KMS-11 (cell line): Measurements from ENCODE around the gene PEX10.

Experiments
- H2AFZ ChIP-seq: fragments of 200-600 bp; sonication (generic); 2 replicates; pipeline ENCODE4 v1.6.1; 2016; ENCODE audit warnings: antibody characterized with exemption, mixed run types, low read depth
- H3K27ac ChIP-seq: fragments of 200-600 bp; sonication (generic); 2 replicates; pipeline ENCODE4 v1.6.1; 2016; ENCODE audit warnings: mild to moderate bottlenecking, mixed run types
- H3K27me3 ChIP-seq: fragments of 200-600 bp; sonication (generic); 2 replicates; pipeline ENCODE4 v1.6.1; 2017; ENCODE audit warnings: mild to moderate bottlenecking, low read depth, mixed run types, moderate library complexity; ENCODE audit not compliant: insufficient read depth
- H3K36me3 ChIP-seq: fragments of 200-600 bp; sonication (generic); 2 replicates; pipeline ENCODE4 v1.6.1; 2017; ENCODE audit warnings: mild to moderate bottlenecking, mixed run types; ENCODE audit not compliant: insufficient read depth
- H3K4me1 ChIP-seq: fragments of 200-600 bp; sonication (generic); 2 replicates; pipeline ENCODE4 v1.6.1; 2016; ENCODE audit warnings: mild to moderate bottlenecking, low read depth, mixed run types; ENCODE audit not compliant: poor library complexity, severe bottlenecking
- H3K4me2 ChIP-seq: fragments of 200-600 bp; sonication (generic); 2 replicates; pipeline ENCODE4 v1.7.0; 2016; ENCODE audit warnings: mild to moderate bottlenecking, mixed run types
- H3K4me3 ChIP-seq: fragments of 200-600 bp; sonication (generic); IDR thresholded peaks from 2 replicates; pipeline ENCODE4 v1.6.1; 2017; ENCODE audit warnings: low read depth, low read length, mixed read lengths; ENCODE audit not compliant: insufficient read depth
- H3K79me2 ChIP-seq: fragments of 200-600 bp; sonication (generic); 2 replicates; pipeline ENCODE4 v1.6.1; 2016; ENCODE audit warnings: low read depth, mixed run types; ENCODE audit not compliant: insufficient read depth
- H3K9ac ChIP-seq: fragments of 200-600 bp; sonication (generic); 2 replicates; pipeline ENCODE4 v1.6.1; 2016; ENCODE audit warnings: mild to moderate bottlenecking, mixed run types
- H4K20me1 ChIP-seq: fragments of 200-600 bp; sonication (generic); 2 replicates; pipeline ENCODE4 v1.6.1; 2016; ENCODE audit warnings: mild to moderate bottlenecking, mixed run types; ENCODE audit not compliant: insufficient read depth
- TF ChIP-seq, protein P1 (sequence below): fragments of 200-600 bp; sonication (generic); conservative IDR thresholded peaks from 2 replicates; pipeline ENCODE4 v1.6.1; 2017; ENCODE audit warnings: low read depth, mild to moderate bottlenecking, antibody characterized with exemption, low read length, moderate library complexity, mixed read lengths

Gene PEX10

DNA sequence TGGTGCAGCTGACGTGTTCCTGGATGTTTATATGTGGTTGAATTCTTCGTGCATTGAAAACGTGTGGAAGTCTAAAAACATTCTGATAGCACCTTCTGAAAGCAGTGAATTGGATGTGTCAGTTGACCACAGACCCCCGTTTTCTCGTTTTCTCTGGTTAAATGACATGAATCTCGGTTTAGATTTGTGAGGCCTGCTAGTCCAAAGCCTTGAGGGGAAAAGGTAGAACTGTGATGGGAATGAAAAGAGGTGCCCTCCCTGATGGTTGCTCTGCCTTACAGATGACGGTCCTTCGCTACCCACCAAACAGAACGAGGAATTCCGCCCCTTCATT lies 11.8 kb downstream of the PEX10 start:
- Histone ChIP-seq H3K4me3 (no peak overlapping the region), H3K36me3 (peaks cover 11% of the 10 kb centered on the region; the same call in 1 of the 2 replicates), H3K27ac (no peak overlapping the region)

DNA sequence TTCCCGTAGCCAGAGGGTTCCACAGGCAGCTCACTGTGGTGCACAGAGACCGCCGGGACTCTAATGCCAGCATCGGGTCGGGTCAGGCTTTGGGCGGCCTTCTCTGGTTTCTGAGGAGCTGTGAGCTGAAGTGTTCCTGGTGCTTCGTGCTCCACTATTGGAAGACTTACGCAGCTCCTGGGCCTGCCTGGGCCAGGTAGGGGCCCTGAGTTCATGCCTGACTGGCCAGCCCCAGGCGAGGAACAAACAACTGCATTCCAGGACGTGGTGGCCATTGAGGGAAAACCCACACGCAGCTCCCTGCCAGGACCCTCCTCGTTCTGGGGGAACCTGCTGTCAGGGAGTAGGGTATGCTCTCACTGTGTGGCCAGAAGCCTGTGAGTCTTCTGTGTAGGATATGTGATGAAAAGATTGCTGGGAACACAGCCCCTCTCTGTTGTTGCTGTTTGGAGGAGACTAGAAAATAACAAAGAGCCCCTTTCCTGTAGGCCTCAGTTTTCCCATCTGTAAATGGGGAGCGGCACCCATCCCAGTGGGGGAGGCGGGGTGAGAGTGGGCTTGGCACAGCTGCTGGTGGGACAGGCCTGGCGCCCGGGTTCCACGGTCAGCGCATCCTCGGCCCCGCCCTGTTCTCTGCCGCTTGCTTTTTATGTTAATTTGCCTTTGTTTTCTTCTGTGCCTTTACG lies 12.3 kb downstream of the PEX10 start:
- Histone ChIP-seq H2AFZ (no peak overlapping the region), H3K27ac (no peak overlapping the region), H3K4me1 (no peaks in the 10 kb centered on the region), H3K4me3 (no peak overlapping the region), H3K36me3 (peaks cover 11% of the 10 kb centered on the region; the same call in 1 of the 2 replicates), H3K4me2 (no peak overlapping the region), H3K9ac (no peak overlapping the region), H4K20me1 (no peaks in the 10 kb centered on the region), H3K27me3 (no peaks in the 10 kb centered on the region), H3K79me2 (no peaks in the 10 kb centered on the region)
- TF ChIP-seq, protein P1, sequence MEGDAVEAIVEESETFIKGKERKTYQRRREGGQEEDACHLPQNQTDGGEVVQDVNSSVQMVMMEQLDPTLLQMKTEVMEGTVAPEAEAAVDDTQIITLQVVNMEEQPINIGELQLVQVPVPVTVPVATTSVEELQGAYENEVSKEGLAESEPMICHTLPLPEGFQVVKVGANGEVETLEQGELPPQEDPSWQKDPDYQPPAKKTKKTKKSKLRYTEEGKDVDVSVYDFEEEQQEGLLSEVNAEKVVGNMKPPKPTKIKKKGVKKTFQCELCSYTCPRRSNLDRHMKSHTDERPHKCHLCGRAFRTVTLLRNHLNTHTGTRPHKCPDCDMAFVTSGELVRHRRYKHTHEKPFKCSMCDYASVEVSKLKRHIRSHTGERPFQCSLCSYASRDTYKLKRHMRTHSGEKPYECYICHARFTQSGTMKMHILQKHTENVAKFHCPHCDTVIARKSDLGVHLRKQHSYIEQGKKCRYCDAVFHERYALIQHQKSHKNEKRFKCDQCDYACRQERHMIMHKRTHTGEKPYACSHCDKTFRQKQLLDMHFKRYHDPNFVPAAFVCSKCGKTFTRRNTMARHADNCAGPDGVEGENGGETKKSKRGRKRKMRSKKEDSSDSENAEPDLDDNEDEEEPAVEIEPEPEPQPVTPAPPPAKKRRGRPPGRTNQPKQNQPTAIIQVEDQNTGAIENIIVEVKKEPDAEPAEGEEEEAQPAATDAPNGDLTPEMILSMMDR = no peak

More for the DNA sequence above, 11.8 kb downstream of the PEX10 start:
- TF ChIP-seq, protein P1 = no peak
- no peak overlapping the region for H3K9ac ChIP-seq
- no peaks in the 10 kb centered on the region for H3K4me1 ChIP-seq
- H3K4me2 ChIP-seq = no peak overlapping the region
- H4K20me1 ChIP-seq = no peaks in the 10 kb centered on the region
- H3K79me2 ChIP-seq = no peaks in the 10 kb centered on the region
- no peak overlapping the region for H2AFZ ChIP-seq
- H3K27me3 ChIP-seq = no peaks in the 10 kb centered on the region

DNA sequence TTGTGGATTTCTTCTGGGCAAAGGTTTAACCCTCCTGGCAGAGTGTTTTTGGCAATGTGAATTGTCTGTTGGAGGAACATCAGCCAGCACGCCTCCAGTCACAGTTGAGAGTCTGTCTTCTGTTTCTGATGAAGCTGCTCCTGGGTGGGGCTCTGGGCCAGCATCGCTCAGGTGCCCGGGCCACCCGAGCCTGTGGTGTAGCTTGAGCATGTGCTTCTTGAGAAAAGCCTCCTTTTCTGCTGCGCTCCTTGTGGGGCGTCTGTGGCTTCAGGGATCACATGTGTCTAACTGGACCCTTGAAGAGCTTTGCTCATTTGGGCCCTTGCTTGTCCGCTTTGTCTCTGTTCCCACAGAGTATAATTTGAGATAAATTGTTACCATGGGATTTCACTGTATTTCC lies 13.5 kb downstream of the PEX10 start:
- no peak overlapping the region for H3K4me3 ChIP-seq
- no peak overlapping the region for H2AFZ ChIP-seq
- H3K36me3 ChIP-seq = peaks cover 8% of the 10 kb centered on the region; the same call in 1 of the 2 replicates
- H3K79me2 ChIP-seq = 0 out of 2 replicates have a peak, but pooled peaks cover under 1% of the 10 kb centered on the region
- no peaks in the 10 kb centered on the region for H4K20me1 ChIP-seq
- no peaks in the 10 kb centered on the region for H3K27me3 ChIP-seq
- H3K9ac ChIP-seq = no peak overlapping the region
- H3K4me1 ChIP-seq = no peaks in the 10 kb centered on the region
- H3K4me2 ChIP-seq = no peak overlapping the region
- TF ChIP-seq, protein P1 = no peak
- H3K27ac ChIP-seq = no peak overlapping the region

DNA sequence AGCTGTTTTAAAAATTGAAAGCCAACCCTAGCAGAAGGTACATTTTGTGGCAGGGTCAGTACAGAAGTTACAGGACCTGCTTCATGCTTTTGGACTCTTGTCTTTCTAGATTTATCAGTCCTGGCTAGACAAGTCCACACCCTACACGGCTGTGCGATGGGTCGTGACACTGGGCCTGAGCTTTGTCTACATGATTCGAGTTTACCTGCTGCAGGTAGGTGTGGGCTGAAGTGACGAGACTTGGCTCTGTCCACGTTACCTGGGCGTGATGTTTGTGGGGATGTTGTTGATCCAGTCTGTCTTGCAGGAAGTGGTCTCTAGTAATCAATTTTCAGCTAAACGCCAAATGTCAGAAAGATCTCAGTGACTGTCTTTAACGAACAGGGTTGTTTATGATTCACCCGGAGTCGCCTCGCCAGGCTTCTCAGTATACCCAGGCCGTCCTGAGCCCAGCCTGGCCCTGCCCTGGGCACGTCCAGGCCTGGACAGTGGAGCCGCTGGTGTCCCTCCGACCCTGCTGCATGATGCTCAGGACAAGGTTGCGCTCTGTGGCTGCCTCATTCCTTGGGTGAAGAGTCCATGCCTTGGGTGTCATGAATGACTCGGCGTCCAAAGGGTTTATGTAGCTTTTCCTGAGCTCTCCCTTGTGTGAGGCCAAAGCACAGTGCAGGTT lies 15.2 kb downstream of the PEX10 start:
- no peak overlapping the region for H3K4me2 ChIP-seq
- TF ChIP-seq, protein P1 = no peak
- no peak overlapping the region for H2AFZ ChIP-seq
- no peak overlapping the region for H3K4me3 ChIP-seq
- H3K9ac ChIP-seq = no peak overlapping the region
- peaks cover 18% of the 10 kb centered on the region for H3K79me2 ChIP-seq
- H3K27me3 ChIP-seq = no peaks in the 10 kb centered on the region
- H4K20me1 ChIP-seq = no peaks in the 10 kb centered on the region
- peaks cover 8% of the 10 kb centered on the region; the same call in 1 of the 2 replicates for H3K36me3 ChIP-seq
- peaks cover 7% of the 10 kb centered on the region for H3K4me1 ChIP-seq
- H3K27ac ChIP-seq = no peak overlapping the region
